BJ (cell line): ENCODE results near the gene FGFR4. TPM values are rescaled to one million over a fixed set of nuclear protein-coding genes. Genes with fewer than 3 reads are reported as not detected.
A peak's percentile ranks its signal among the peaks of the same experiment; 100 is the strongest.

ENCODE experiments used
- CTCF ChIA-PET: fragments of 350-600 bp; formaldehyde crosslinking; extraction: SDS; loops from one replicate; lab custom pipeline; 2021; ENCODE audit warnings: antibody characterized with exemption, inconsistent platforms; lab: Yijun Ruan, JAX
- POLR2A ChIA-PET: fragments of 300-600 bp; sonication (Branson Sonifier 250); formaldehyde crosslinking; extraction: SDS; loops from one replicate; lab custom pipeline; 2021; ENCODE audit warnings: antibody characterized with exemption; lab: Charles Lee
- DNase-seq: peaks from one replicate; pipeline ENCODE4 v3.0.0-alpha.2; 2011; ENCODE audit warnings: low read depth
- H3K27me3 ChIP-seq: 2 replicates; pipeline ENCODE4 v1.6.0; 2011; ENCODE audit warnings: low read length; ENCODE audit not compliant: control insufficient read depth, insufficient read depth
- H3K36me3 ChIP-seq: 2 replicates; pipeline ENCODE4 v1.5.1; 2011; ENCODE audit warnings: low read length; ENCODE audit not compliant: control insufficient read depth, insufficient read depth
- H3K4me3 ChIP-seq: 2 replicates; pipeline ENCODE4 v1.5.1; 2011; ENCODE audit warnings: low read depth, mild to moderate bottlenecking, control low read depth, low read length
- polyA plus RNA-seq: library from polyadenylated mRNA; depleted of rRNA; stranded (reverse); fragments of >200 nt; gene quantifications from 2 replicates; pipeline ENCODE4 v1.2.3, GENCODE V29; 2011
- TF ChIP-seq, protein P1 (sequence below): IDR thresholded peaks from 2 replicates; pipeline ENCODE4 v1.5.1; 2011; ENCODE audit warnings: low read depth, mild to moderate bottlenecking, control low read depth, inconsistent platforms, low read length, moderate library complexity; ENCODE audit not compliant: insufficient read depth

Gene FGFR4
- polyA plus RNA-seq, 1 experiment: 0.12 TPM

GRCh38 chr5:177071666-177072385 is 14.9 kb upstream of the FGFR4 start:
- H3K4me3 ChIP-seq: peak overlapping the region; percentile 17; the same call in 1 of the 2 replicates

DNA sequence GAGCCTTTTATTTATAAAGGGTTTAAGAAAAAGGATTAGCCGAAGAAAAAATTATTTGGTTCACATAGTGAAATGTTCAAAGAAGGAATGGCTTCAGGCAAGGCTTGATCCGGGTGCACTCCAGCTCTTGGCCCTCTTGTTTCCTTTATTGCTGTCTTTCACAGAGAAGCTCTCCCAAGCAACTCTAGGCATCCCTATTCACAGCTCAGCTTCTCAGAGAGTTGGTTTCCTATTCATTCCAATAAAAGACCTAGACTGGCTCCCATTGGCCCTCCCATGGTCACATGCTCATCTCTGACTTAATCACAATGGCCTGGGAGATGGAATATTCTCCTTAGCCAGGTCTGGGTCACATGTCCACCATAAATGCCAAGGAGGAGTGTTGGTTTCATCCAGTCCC is 9.4 kb upstream of the FGFR4 start:
- Histone ChIP-seq H3K4me3 (no peak overlapping the region), H3K36me3 (no peaks in the 10 kb centered on the region; the same call in 1 of the 2 replicates), H3K27me3 (no peaks in the 10 kb centered on the region)
- POLR2A ChIA-PET: no interaction called here
- TF ChIP-seq, protein P1, sequence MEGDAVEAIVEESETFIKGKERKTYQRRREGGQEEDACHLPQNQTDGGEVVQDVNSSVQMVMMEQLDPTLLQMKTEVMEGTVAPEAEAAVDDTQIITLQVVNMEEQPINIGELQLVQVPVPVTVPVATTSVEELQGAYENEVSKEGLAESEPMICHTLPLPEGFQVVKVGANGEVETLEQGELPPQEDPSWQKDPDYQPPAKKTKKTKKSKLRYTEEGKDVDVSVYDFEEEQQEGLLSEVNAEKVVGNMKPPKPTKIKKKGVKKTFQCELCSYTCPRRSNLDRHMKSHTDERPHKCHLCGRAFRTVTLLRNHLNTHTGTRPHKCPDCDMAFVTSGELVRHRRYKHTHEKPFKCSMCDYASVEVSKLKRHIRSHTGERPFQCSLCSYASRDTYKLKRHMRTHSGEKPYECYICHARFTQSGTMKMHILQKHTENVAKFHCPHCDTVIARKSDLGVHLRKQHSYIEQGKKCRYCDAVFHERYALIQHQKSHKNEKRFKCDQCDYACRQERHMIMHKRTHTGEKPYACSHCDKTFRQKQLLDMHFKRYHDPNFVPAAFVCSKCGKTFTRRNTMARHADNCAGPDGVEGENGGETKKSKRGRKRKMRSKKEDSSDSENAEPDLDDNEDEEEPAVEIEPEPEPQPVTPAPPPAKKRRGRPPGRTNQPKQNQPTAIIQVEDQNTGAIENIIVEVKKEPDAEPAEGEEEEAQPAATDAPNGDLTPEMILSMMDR: no peak
- DNase-seq: no peak
- CTCF ChIA-PET: interaction anchor here (0.8 to 2.9 kb wide), 2 partner anchors 35 to 71 kb away, joined by 4 to 16 read pairs; partner anchors contain the start of gene UIMC1

More at GRCh38 chr5:177071666-177072385, 14.9 kb upstream of the FGFR4 start:
- DNase-seq: peak; percentile 49
- no peaks in the 10 kb centered on the region for H3K27me3 ChIP-seq
- H3K36me3 ChIP-seq: peaks cover 2% of the 10 kb centered on the region
- CTCF ChIA-PET: interaction anchor here (0.5 to 10.2 kb wide), 27 partner anchors 8 to 412 kb away, joined by 3 to 105 read pairs (median 4); partner anchors contain the start of genes FGFR4 and UIMC1
- POLR2A ChIA-PET: interaction anchor here (0.5 kb wide), 1 partner anchor 9 kb away, joined by 4 read pairs; no protein-coding TSS in a partner anchor
- TF ChIP-seq, protein P1: peak; percentile 91

DNA sequence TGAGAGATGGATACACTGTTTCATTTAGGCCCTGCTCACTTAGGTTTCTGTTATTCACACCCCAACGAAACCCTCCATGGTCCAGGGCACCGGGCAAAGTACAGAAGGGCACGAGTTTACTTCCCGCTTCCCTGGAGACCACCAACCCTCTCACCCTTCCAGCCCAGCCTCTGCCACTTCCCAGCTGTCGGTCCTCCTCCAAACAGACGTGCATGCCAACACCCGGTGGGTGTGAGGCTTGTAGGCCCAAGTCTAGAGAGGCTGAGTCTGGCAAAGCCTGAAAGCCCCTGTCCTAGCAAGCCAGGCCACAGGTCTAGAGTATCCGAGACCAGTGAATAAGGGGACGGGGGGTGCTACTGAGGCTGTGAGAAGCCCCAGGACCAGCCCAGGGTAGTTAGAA is 7.1 kb upstream of the FGFR4 start:
- Histone ChIP-seq H3K27me3 (peaks cover 8% of the 10 kb centered on the region; the same call in 1 of the 2 replicates), H3K36me3 (no peaks in the 10 kb centered on the region), H3K4me3 (no peak overlapping the region)
- no peak for DNase-seq
- TF ChIP-seq, protein P1: no peak
- CTCF ChIA-PET: interaction anchor here (0.7 kb wide), 1 partner anchor 9 kb away, joined by 3 read pairs; no protein-coding TSS in a partner anchor
- POLR2A ChIA-PET: no interaction called here

DNA sequence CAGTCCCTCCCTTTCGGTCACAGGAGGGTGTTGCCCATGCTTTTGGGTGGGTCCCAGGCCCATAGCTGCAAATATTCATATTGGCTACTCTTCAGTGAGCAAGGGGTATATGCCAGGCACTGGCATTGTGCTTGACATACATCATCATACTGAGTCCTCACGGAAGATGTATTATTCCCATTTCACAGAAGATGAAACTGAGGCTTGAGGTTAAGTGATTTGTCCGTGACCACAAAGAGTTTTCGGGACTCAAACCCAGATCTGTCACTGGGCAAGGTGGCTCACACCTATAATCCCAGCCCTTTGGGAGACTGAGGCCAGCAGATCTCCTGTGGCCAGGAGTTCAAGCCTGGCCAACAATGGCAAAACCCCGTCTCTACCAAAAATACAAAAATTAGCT is 6.5 kb upstream of the FGFR4 start:
- no peak overlapping the region for H3K4me3 ChIP-seq
- no peaks in the 10 kb centered on the region for H3K36me3 ChIP-seq
- CTCF ChIA-PET: interaction anchor here (1.1 kb wide), 1 partner anchor 9 kb away, joined by 4 read pairs; no protein-coding TSS in a partner anchor
- peaks cover 10% of the 10 kb centered on the region; the same call in 1 of the 2 replicates for H3K27me3 ChIP-seq
- no peak for DNase-seq
- POLR2A ChIA-PET: interaction anchor here (1.1 kb wide), 1 partner anchor 9 kb away, joined by 4 read pairs; no protein-coding TSS in a partner anchor
- TF ChIP-seq, protein P1: no peak

DNA sequence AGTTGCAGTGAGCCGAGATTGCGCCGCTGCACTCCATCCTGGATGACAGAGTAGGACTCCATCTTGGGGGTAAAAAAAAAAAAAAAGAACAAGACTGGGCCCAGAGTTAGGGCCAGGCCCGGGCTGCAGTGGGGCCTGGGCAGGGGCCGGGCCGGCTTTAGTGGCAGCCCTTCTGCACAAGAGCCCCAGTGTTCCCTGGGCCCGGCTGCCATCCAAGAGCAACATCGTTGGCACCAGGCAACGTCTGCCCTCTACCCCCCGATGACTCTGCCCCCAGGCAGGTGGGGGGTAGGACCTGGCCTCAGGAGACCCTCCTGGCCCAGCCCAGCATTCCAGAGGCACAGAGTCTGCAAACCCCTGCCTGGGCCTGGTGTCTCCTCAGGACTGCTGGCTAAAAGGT is 4.9 kb upstream of the FGFR4 start:
- ChIA-PET CTCF (interaction anchor here (0.7 kb wide), 1 partner anchor 10 kb away, joined by 4 read pairs; no protein-coding TSS in a partner anchor), POLR2A (no interaction called here)
- H3K4me3 ChIP-seq: no peak overlapping the region
- TF ChIP-seq, protein P1: no peak
- no peak for DNase-seq
- H3K36me3 ChIP-seq: no peaks in the 10 kb centered on the region
- H3K27me3 ChIP-seq: peaks cover 10% of the 10 kb centered on the region; the same call in 1 of the 2 replicates
